Adrenal gland (tissue), 12 donors: ENCODE measurements around the gene LRPAP1. TPM values are rescaled to one million over a fixed set of nuclear protein-coding genes. Genes with fewer than 3 reads are reported as not detected.
"Not testable (repeated sequence)": the region's sequence is repeated elsewhere in the genome, so short reads cannot be mapped to it uniquely, and the experiment has no call there.

Experiments used
- DNase-seq, 7 donors: peaks; one replicate each; pipeline ENCODE4 v3.0.0-alpha.2; 2019 to 2020
- H3K27ac ChIP-seq, 5 donors: fragments of 200-600 bp; sonication (generic) in 4 of 5; 1 replicate in 3 of 5; 2 replicates in 2 of 5; pipeline versions ENCODE4 v1.5.1 to v1.8.0; 2016 to 2020; ENCODE audit warnings: mild to moderate bottlenecking in 1 of 5
- H3K27me3 ChIP-seq: fragments of 200-600 bp; 2 replicates; pipeline ENCODE4 v1.8.0; 2021
- H3K36me3 ChIP-seq, 2 donors: fragments of 200-600 bp; replicated peaks in 1 of 2; 1 replicate in 1 of 2; 2 replicates in 1 of 2; pipeline versions ENCODE4 v1.5.1 to v1.8.0; 2018 to 2022
- H3K4me1 ChIP-seq, 2 donors: fragments of 200-600 bp; replicated peaks in 1 of 2; 1 replicate in 1 of 2; 2 replicates in 1 of 2; pipeline versions ENCODE4 v1.5.1 to v1.8.0; 2018 to 2021
- H3K4me3 ChIP-seq, 4 donors: fragments of 200-600 bp; sonication (generic) in 3 of 4; one replicate each; pipeline ENCODE4 v1.5.1; 2016 to 2018
- H3K9me3 ChIP-seq, 3 donors: fragments of 200-600 bp; sonication (generic) in 1 of 3; replicated peaks in 1 of 3; 1 replicate in 2 of 3; 2 replicates in 1 of 3; pipeline versions ENCODE4 v1.5.1 to v1.8.0; 2016 to 2021
- CTCF ChIP-seq, 6 experiments: fragments of 450-650 bp in 4 of 6; fragments of 200-600 bp in 2 of 6; sonication (generic) in 1 of 6; IDR thresholded peaks; 1 replicate in 5 of 6; 2 replicates in 1 of 6; pipeline versions ENCODE4 v1.5.1 to v1.8.0; 2016 to 2021; ENCODE audit warnings: antibody characterized with exemption in 6 of 6, mild to moderate bottlenecking in 2 of 6, moderate library complexity in 1 of 6
- POLR2A ChIP-seq, 2 donors: fragments of 450-650 bp; IDR thresholded peaks; one replicate each; pipeline ENCODE4 v1.6.1; 2017; ENCODE audit warnings: antibody characterized with exemption in 2 of 2, mild to moderate bottlenecking in 2 of 2, moderate library complexity in 1 of 2
- WGBS, 4 donors: extraction: QIAGEN DNeasy Blood & Tissue Kit in 2 of 4; methylation state at CpG; one replicate each; pipeline versions ENCODE4 v1.1.5 to v1.1.7; 2013 to 2017; 5-methylcytosine and 5-hydroxymethylcytosine counted together
- intact Hi-C, 2 donors: fragments of 100-400 bp; cut with DNase I; formaldehyde crosslinking; loops; one replicate each; pipeline versions ENCODE4 v1.14.1 to v1.15.0; 2022 to 2023
- polyA plus RNA-seq, 3 donors: library from polyadenylated mRNA; stranded (reverse); fragments of 200-250 nt in 2 of 3; fragments of 350-450 nt in 1 of 3; fragmentation: Illumina TruSeq in 1 of 3; extraction: RNeasy Lipid Tissue Mini Kit (QIAGEN cat#74804) in 1 of 3; gene quantifications; one replicate each; pipeline ENCODE4 v1.2.3, GENCODE V29; 2013 to 2014
- total RNA-seq, 9 donors: library from RNA; depleted of rRNA in 4 of 9; stranded (reverse); fragments of >200 nt in 4 of 9; fragments of 120-200 nt in 1 of 9; fragmentation: NEBNext Ultra II Directional in 1 of 9; extraction: Animal tissue kit (Norgen Biotek cat#: 25700) in 1 of 9; gene quantifications; one replicate each; pipeline versions ENCODE4 v1.1.0 to v1.2.4, GENCODE V29; 2013 to 2023
- donor health status: healthy with polysubstance abuse.
- donor health status: Bipolar disorder and iron deficiency.
- donor health status: DM: yes; HTN: yes; CAD: no.
- donor health status: DM: no; HTN: no; CAD: no.
- donor health status: DM: no; HTN: no; CAD: no.
- donor health status: DM: yes; HTN: yes; CAD: no.

LRPAP1 gene
- total and polyA plus RNA-seq, 12 donors: 32.9 to 309 (median 188) TPM

GRCh38 chr4:3545351-3545750, 13.1 kb upstream of the LRPAP1 start:
- DNase-seq, H3K4me3 ChIP-seq, H3K4me1 ChIP-seq, H3K27ac ChIP-seq, intact Hi-C loops, H3K36me3 ChIP-seq, H3K9me3 ChIP-seq, H3K27me3 ChIP-seq: not testable (repeated sequence)
- WGBS, 4 donors: 78 to 85% (median 81%) methylated on average over 5 to 8 of the region's 8 CpGs

- H3K4me3 ChIP-seq, H3K27me3 ChIP-seq, H3K36me3 ChIP-seq, intact Hi-C loops, H3K9me3 ChIP-seq, H3K27ac ChIP-seq, H3K4me1 ChIP-seq, DNase-seq: not testable (repeated sequence)
- WGBS, 4 donors: 60 to 83% (median 73%) methylated on average over 14 to 22 of the region's 22 CpGs
Measured at GRCh38 chr4:3544259-3545025, 12.2 kb upstream of the LRPAP1 start.

- H3K9me3 ChIP-seq, H3K4me1 ChIP-seq, H3K27me3 ChIP-seq, intact Hi-C loops, H3K4me3 ChIP-seq, H3K36me3 ChIP-seq, H3K27ac ChIP-seq, DNase-seq: not testable (repeated sequence)
- WGBS, 4 donors: 58 to 80% (median 78%) methylated on average over 6 to 8 of the region's 8 CpGs
Measured at GRCh38 chr4:3543415-3543814, 11.2 kb upstream of the LRPAP1 start.

- WGBS, 4 donors: 87 to 100% (median 94%) methylated on average over 1 to 22 of the region's 23 CpGs; no CpG with 5 or more reads in 1 of the 4 donors
Measured at GRCh38 chr4:3538906-3539305, 6.7 kb upstream of the LRPAP1 start.

GRCh38 chr4:3535812-3536211, 3.6 kb upstream of the LRPAP1 start:
- DNase-seq, H3K27ac ChIP-seq, H3K9me3 ChIP-seq, intact Hi-C loops, H3K27me3 ChIP-seq, H3K36me3 ChIP-seq, H3K4me3 ChIP-seq: not testable (repeated sequence)
- peaks cover 8 to 14% of the 10 kb centered on the region in 2 donors for H3K4me1 ChIP-seq
- 75 to 86% (median 80%) methylated on average over 9 to 10 of the region's 10 CpGs for WGBS, 4 donors

More at GRCh38 chr4:3538906-3539305, 6.7 kb upstream of the LRPAP1 start:
- intact Hi-C loops, H3K4me3 ChIP-seq, H3K27me3 ChIP-seq, H3K27ac ChIP-seq, H3K36me3 ChIP-seq, H3K4me1 ChIP-seq, DNase-seq, H3K9me3 ChIP-seq: not testable (repeated sequence)

GRCh38 chr4:3533423-3533820, 1.2 kb upstream of the LRPAP1 start:
- Histone ChIP-seq H3K9me3 (no peaks in the 10 kb centered on the region), H3K4me1 (peaks cover 15 to 32% of the 10 kb centered on the region in 2 donors), H3K27me3 (no peaks in the 10 kb centered on the region), H3K36me3 (peaks cover 0 to 9% of the 10 kb centered on the region in 2 donors), H3K4me3 (no peak overlapping the region), H3K27ac (no peak overlapping the region)
- no peak for DNase-seq
- intact Hi-C loops: no loop called here
- no peak for TF ChIP-seq CTCF (IDR thresholded peaks at IDR 0.05)
- TF ChIP-seq POLR2A (IDR thresholded peaks at IDR 0.05): no peak
- 91 to 95% (median 94%) methylated on average over 7 of the region's 7 CpGs for WGBS, 4 donors
